Measurements from ENCODE around the gene GLRX3. TPM values are rescaled to one million over a fixed set of nuclear protein-coding genes. Genes with fewer than 3 reads are reported as not detected.
"Not testable (repeated sequence)": the region's sequence is repeated elsewhere in the genome, so short reads cannot be mapped to it uniquely, and the experiment has no call there.

GLRX3 gene
- total RNA-seq, 1 experiment from 2014 or later: 86.8 TPM

- Histone ChIP-seq H3K27ac (ENCODE audit: low read length) (no peak overlapping the region), H4K20me1 (ENCODE audit: insufficient read depth, low read depth, low read length) (no peaks in the 10 kb centered on the region), H3K9ac (ENCODE audit: low read length) (no peak overlapping the region), H3K9me2 (replicated peaks; ENCODE audit: insufficient read depth, low read length) (no peaks in the 10 kb centered on the region), H3K9me3 (ENCODE audit: low read length) (no peaks in the 10 kb centered on the region), H3K36me3 (ENCODE audit: insufficient read depth, low read length) (no peaks in the 10 kb centered on the region), H2AFZ (ENCODE audit: low read length) (no peak overlapping the region), H3K4me1 (ENCODE audit: low read length) (no peaks in the 10 kb centered on the region), H3K79me2 (ENCODE audit: low read length) (no peaks in the 10 kb centered on the region), H3K4me2 (ENCODE audit: low read depth, low read length, poor library complexity, severe bottlenecking) (no peak overlapping the region), H3K27me3 (ENCODE audit: low read length) (no peaks in the 10 kb centered on the region), H3K4me3 (ENCODE audit: low read length) (no peak overlapping the region)
- DNase-seq: no peak
Observed at GRCh38 chr10:130198651-130199050, 62.5 kb downstream of the GLRX3 start.

- H3K79me2 ChIP-seq (ENCODE audit: low read length): no peaks in the 10 kb centered on the region
- H3K9me2 ChIP-seq (replicated peaks; ENCODE audit: insufficient read depth, low read length): no peaks in the 10 kb centered on the region
- H3K27ac ChIP-seq (ENCODE audit: low read length): no peak overlapping the region
- no peak overlapping the region for H3K9ac ChIP-seq (ENCODE audit: low read length)
- no peaks in the 10 kb centered on the region for H3K27me3 ChIP-seq (ENCODE audit: low read length)
- H4K20me1 ChIP-seq (ENCODE audit: insufficient read depth, low read depth, low read length): no peaks in the 10 kb centered on the region
- H3K4me3 ChIP-seq (ENCODE audit: low read length): no peak overlapping the region
- DNase-seq: no peak
- no peaks in the 10 kb centered on the region for H3K9me3 ChIP-seq (ENCODE audit: low read length)
- no peak overlapping the region for H2AFZ ChIP-seq (ENCODE audit: low read length)
- H3K4me2 ChIP-seq (ENCODE audit: low read depth, low read length, poor library complexity, severe bottlenecking): no peak overlapping the region
- no peaks in the 10 kb centered on the region for H3K36me3 ChIP-seq (ENCODE audit: insufficient read depth, low read length)
- H3K4me1 ChIP-seq (ENCODE audit: low read length): no peaks in the 10 kb centered on the region
Observed at GRCh38 chr10:130200179-130201042, 64.2 kb downstream of the GLRX3 start.

DNA sequence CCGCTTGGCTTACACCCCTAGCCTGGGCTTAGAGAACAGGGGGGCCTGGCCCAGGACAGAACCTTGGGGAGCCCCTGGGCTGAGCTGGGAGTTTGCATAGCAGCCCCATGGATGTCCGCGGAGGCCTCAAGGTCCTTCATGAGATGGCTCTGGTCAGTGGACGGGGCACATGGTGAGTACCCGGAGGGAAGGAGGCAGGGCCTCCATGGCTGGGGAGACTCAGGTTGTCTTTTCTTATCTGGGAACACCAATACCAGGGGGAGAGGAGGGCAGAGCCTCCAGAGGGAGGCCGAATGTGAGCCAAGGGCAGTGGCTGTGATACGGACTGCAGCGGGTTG, 64.8 kb downstream of the GLRX3 start:
- H3K27ac ChIP-seq (ENCODE audit: low read length): no peak overlapping the region
- no peaks in the 10 kb centered on the region for H4K20me1 ChIP-seq (ENCODE audit: insufficient read depth, low read depth, low read length)
- H3K4me2 ChIP-seq (ENCODE audit: low read depth, low read length, poor library complexity, severe bottlenecking): no peak overlapping the region
- H3K79me2 ChIP-seq (ENCODE audit: low read length): no peaks in the 10 kb centered on the region
- H3K4me1 ChIP-seq (ENCODE audit: low read length): no peaks in the 10 kb centered on the region
- no peaks in the 10 kb centered on the region for H3K27me3 ChIP-seq (ENCODE audit: low read length)
- H2AFZ ChIP-seq (ENCODE audit: low read length): no peak overlapping the region
- no peaks in the 10 kb centered on the region for H3K36me3 ChIP-seq (ENCODE audit: insufficient read depth, low read length)
- no peaks in the 10 kb centered on the region for H3K9me3 ChIP-seq (ENCODE audit: low read length)
- H3K9me2 ChIP-seq (replicated peaks; ENCODE audit: insufficient read depth, low read length): no peaks in the 10 kb centered on the region
- H3K4me3 ChIP-seq (ENCODE audit: low read length): no peak overlapping the region
- H3K9ac ChIP-seq (ENCODE audit: low read length): no peak overlapping the region
- DNase-seq: no peak

DNA sequence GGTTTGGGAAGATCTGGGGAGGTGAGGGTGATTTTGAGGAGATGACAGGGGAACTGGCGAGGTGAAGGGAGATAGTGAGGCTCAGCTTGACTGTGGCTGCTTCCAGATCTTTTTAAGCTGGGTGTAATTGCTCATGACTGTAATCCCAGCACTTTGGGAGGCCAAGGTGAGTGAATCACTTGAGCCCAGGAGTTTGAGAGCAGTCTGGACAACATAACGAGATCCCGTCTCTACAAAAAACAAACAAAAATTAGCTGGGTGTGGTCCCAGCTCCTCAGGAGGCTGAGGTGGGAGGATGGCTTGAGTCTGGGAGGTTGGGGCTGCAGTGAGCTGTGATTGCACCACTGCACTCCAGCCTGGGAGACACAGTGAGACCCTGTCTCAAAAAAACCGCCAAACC, 66.0 kb downstream of the GLRX3 start:
- not testable (repeated sequence) for H3K4me3 ChIP-seq (ENCODE audit: low read length); DNase-seq; H3K27me3 ChIP-seq (ENCODE audit: low read length)

DNA sequence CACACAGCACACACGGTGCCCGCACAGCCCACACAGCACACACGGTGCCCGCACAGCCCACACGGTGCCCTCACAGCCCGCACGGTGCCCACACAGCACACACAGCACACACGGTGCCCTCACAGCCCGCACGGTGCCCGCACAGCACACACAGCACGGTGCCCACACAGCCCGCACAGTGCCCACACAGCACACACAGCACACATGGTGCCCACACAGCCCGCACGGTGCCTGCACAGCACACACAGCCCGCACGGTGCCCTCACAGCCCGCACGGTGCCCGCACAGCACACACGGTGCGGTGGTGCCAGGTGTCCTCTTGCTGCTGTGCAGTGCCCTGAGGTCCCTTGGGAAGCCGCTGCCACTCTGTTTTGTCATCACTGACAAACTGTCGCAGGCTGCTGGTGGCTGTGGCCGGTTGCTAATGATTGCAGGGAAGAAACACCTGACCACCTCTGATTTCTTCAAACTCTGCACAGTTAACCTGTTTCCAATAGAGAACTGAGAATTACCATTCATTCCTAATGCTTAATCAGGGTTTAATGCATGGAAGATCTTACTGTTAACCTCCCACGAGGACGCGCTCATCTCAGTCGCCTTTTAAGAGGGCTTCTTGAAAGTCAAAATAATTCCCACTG, 66.9 kb downstream of the GLRX3 start:
- no peak overlapping the region for H3K9ac ChIP-seq (ENCODE audit: low read length)
- H3K27me3 ChIP-seq (ENCODE audit: low read length): no peaks in the 10 kb centered on the region
- no peaks in the 10 kb centered on the region for H3K4me1 ChIP-seq (ENCODE audit: low read length)
- H2AFZ ChIP-seq (ENCODE audit: low read length): no peak overlapping the region
- no peak for DNase-seq
- no peaks in the 10 kb centered on the region for H3K36me3 ChIP-seq (ENCODE audit: insufficient read depth, low read length)
- no peaks in the 10 kb centered on the region for H4K20me1 ChIP-seq (ENCODE audit: insufficient read depth, low read depth, low read length)
- H3K9me2 ChIP-seq (replicated peaks; ENCODE audit: insufficient read depth, low read length): no peaks in the 10 kb centered on the region
- no peaks in the 10 kb centered on the region for H3K79me2 ChIP-seq (ENCODE audit: low read length)
- H3K27ac ChIP-seq (ENCODE audit: low read length): no peak overlapping the region
- no peak overlapping the region for H3K4me2 ChIP-seq (ENCODE audit: low read depth, low read length, poor library complexity, severe bottlenecking)
- H3K9me3 ChIP-seq (ENCODE audit: low read length): no peaks in the 10 kb centered on the region
- no peak overlapping the region for H3K4me3 ChIP-seq (ENCODE audit: low read length)

More for the DNA sequence above, 66.0 kb downstream of the GLRX3 start:
- H3K9me3 ChIP-seq (ENCODE audit: low read length); H3K4me1 ChIP-seq (ENCODE audit: low read length); H3K9me2 ChIP-seq (replicated peaks; ENCODE audit: insufficient read depth, low read length); H2AFZ ChIP-seq (ENCODE audit: low read length); H3K27ac ChIP-seq (ENCODE audit: low read length); H3K79me2 ChIP-seq (ENCODE audit: low read length); H3K9ac ChIP-seq (ENCODE audit: low read length); H3K4me2 ChIP-seq (ENCODE audit: low read depth, low read length, poor library complexity, severe bottlenecking); H3K36me3 ChIP-seq (ENCODE audit: insufficient read depth, low read length); H4K20me1 ChIP-seq (ENCODE audit: insufficient read depth, low read depth, low read length): not testable (repeated sequence)

DNA sequence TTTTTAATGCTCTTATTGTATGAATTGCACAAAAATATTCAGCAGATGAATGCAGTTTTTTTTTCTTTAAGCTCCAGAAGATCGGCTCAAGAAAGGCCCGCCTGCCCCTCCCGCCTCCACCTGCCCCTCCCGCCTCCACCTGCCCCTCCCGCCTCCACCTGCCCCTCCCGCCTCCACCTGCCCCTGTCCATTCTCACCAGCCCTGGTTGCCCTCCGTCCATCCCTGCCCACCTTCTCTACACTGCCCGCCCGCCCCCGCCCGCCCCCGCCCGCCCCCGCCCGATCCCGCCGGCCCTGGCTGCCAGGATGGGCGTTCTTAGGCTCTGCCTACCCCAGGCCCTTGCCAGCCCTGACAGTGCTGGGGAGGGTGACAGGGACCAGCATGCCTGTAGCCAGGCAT, 67.4 kb downstream of the GLRX3 start:
- Histone ChIP-seq H2AFZ (ENCODE audit: low read length) (no peak overlapping the region), H3K9ac (ENCODE audit: low read length) (no peak overlapping the region), H3K4me3 (ENCODE audit: low read length) (no peak overlapping the region), H3K9me2 (replicated peaks; ENCODE audit: insufficient read depth, low read length) (no peaks in the 10 kb centered on the region), H3K36me3 (ENCODE audit: insufficient read depth, low read length) (no peaks in the 10 kb centered on the region), H3K79me2 (ENCODE audit: low read length) (no peaks in the 10 kb centered on the region), H3K4me1 (ENCODE audit: low read length) (no peaks in the 10 kb centered on the region), H3K9me3 (ENCODE audit: low read length) (no peaks in the 10 kb centered on the region), H4K20me1 (ENCODE audit: insufficient read depth, low read depth, low read length) (no peaks in the 10 kb centered on the region), H3K27ac (ENCODE audit: low read length) (no peak overlapping the region), H3K27me3 (ENCODE audit: low read length) (no peaks in the 10 kb centered on the region), H3K4me2 (ENCODE audit: low read depth, low read length, poor library complexity, severe bottlenecking) (no peak overlapping the region)
- DNase-seq: no peak

GRCh38 chr10:130206216-130206737, 70.1 kb downstream of the GLRX3 start:
- Histone ChIP-seq H4K20me1 (ENCODE audit: insufficient read depth, low read depth, low read length) (no peaks in the 10 kb centered on the region), H3K9me2 (replicated peaks; ENCODE audit: insufficient read depth, low read length) (no peaks in the 10 kb centered on the region), H2AFZ (ENCODE audit: low read length) (no peak overlapping the region), H3K4me3 (ENCODE audit: low read length) (no peak overlapping the region), H3K36me3 (ENCODE audit: insufficient read depth, low read length) (no peaks in the 10 kb centered on the region), H3K4me2 (ENCODE audit: low read depth, low read length, poor library complexity, severe bottlenecking) (no peak overlapping the region), H3K27ac (ENCODE audit: low read length) (no peak overlapping the region), H3K79me2 (ENCODE audit: low read length) (no peaks in the 10 kb centered on the region), H3K9ac (ENCODE audit: low read length) (no peak overlapping the region), H3K27me3 (ENCODE audit: low read length) (no peaks in the 10 kb centered on the region), H3K4me1 (ENCODE audit: low read length) (no peaks in the 10 kb centered on the region), H3K9me3 (ENCODE audit: low read length) (no peaks in the 10 kb centered on the region)
- DNase-seq: no peak

DNA sequence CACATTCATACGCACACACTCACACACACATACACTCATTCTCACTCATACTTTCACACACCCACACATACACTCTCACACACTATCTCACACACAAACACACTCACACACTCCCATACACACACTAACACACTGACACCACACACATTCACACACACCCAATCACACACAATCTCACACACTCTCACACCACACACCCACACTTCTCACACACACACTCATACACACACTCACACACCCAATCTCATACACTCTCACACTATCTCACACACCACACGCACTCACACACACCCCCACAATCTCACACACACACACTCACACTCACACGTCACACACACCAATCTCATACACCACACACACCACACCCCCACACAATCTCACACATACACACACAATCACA, 71.0 kb downstream of the GLRX3 start:
- Histone ChIP-seq H3K4me3 (ENCODE audit: low read length) (no peak overlapping the region), H3K9me2 (replicated peaks; ENCODE audit: insufficient read depth, low read length) (no peaks in the 10 kb centered on the region), H3K9me3 (ENCODE audit: low read length) (no peaks in the 10 kb centered on the region), H3K79me2 (ENCODE audit: low read length) (no peaks in the 10 kb centered on the region), H2AFZ (ENCODE audit: low read length) (no peak overlapping the region), H3K27ac (ENCODE audit: low read length) (no peak overlapping the region), H3K9ac (ENCODE audit: low read length) (no peak overlapping the region), H3K4me2 (ENCODE audit: low read depth, low read length, poor library complexity, severe bottlenecking) (no peak overlapping the region), H3K27me3 (ENCODE audit: low read length) (no peaks in the 10 kb centered on the region), H3K36me3 (ENCODE audit: insufficient read depth, low read length) (no peaks in the 10 kb centered on the region), H4K20me1 (ENCODE audit: insufficient read depth, low read depth, low read length) (no peaks in the 10 kb centered on the region), H3K4me1 (ENCODE audit: low read length) (no peaks in the 10 kb centered on the region)
- no peak for DNase-seq

Measured in Karpas-422 (cell line).